ENCODE data around the gene CD69.
"Not testable (repeated sequence)": the region's sequence is repeated elsewhere in the genome, so short reads cannot be mapped to it uniquely, and the experiment has no call there.

Gene CD69

DNA sequence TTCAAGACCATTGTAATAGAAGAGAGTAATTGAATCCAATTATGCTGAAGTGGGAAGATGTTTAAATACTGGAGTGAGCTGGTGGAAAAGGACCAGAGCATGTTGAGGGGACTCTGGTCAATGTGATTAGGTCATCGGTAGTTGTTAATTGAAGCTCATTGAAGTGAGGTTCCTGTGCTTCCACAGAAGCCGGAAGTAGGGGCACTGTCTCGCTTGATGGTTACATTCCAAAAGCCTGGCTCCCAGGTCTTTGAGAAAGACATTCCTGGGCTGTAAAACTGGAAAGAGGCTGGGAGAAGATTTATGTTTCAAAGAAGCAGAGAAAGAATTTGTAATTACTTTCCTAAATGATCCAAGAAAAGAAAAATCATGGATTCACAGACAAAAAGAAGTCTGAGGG lies 15.5 kb downstream of the CD69 start:
- DNase-seq: no peak

DNA sequence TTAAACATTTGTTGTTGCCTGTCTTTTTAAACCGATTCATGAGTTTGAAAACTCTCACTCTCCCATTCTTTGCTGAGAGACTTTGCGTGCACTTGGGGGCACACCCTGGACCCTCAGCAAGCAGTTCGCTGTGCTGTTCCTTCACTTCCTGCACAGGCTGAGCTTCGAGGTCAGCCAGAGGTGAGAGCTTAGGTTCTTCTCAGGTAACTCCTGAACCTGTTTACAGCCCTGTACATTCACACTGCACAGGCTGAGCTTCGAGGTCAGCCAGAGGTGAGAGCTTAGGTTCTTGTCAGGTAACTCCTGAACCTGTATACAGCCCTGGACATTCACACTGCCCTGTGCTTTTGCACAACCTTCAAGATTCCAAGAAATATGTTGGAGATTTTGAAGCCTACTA lies 18.0 kb downstream of the CD69 start:
- DNase-seq: no peak

DNA sequence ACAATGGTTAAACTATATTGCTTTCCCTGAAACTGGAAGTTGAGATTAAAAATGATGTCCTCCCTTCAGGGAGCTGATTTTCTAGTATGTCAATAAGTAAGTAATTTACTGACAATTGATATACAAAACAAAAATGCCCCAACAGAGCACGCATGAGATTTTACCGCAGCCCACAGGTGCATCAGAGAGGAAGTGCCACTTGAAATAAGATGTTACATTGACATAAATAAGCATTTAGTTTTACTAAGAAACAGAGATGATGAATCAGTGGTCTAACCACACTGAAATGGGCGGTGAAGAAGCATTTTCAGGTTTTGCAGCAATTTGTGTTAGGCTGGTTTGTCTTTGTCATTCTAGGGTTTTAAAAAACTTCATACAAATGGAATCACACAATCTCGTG lies 19.0 kb downstream of the CD69 start:
- DNase-seq: no peak

DNA sequence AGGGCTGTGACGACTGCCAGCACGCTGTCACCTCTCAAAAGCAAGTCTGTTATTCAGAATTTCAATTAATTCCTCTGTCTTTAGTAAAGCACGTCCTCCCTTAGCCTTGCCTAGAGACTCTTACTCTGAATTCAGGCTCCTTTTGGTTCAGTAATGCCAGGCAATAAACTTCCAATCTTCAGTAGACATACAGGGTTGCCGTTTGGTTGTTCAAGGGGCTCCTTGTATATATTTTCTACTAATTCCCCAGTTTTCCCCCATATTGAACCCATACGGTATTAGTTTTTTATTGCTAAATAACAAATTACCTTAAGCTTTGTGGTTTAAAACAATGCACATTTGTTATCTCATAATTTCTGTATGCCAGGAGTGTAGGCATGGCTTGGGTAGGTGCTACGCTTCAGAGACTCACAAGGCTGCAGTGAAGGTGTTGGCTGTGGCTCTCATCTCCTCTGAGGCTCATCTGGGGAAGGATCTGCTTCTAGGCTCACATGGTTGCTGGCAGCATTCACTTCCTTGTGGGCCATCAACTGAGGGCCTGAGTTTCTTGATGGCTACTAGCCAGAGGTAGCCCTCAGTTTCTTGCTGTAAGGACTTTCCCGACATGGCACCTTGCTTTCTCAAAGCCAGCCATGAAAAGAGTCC lies 20.5 kb downstream of the CD69 start:
- no peak for DNase-seq

DNA sequence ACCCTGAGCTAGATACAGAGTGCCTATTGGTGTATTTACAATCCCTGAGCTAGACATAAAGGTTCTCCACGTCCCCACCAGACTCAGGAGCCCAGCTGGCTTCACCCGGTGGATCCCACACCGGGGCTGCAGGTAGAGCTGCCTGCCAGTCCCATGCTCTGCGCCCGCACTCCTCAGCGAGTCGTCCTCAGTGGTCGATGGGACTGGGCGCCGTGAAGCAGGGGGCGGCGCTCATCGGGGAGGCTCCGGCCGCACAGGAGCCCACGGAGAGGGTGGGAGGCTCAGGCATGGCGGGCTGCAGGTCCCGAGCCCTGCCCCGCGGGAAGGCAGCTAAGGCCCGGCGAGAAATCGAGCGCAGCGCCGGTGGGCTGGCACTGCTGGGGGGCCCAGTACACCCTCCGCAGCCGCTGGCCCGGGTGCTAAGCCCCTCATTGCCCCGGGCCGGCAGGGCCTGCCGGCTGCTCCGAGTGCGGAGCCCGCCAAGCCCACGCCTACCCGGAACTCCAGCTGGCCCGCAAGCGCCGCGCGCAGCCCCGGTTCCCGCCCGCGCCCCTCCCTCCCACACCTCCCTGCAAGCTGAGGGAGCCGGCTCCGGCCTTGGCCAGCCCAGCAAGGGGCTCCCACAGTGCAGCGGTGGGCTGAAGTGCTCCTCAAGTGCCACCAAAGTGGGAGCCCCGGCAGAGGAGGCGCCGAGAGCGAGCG lies 21.1 kb downstream of the CD69 start:
- DNase-seq: not testable (repeated sequence)

DNA sequence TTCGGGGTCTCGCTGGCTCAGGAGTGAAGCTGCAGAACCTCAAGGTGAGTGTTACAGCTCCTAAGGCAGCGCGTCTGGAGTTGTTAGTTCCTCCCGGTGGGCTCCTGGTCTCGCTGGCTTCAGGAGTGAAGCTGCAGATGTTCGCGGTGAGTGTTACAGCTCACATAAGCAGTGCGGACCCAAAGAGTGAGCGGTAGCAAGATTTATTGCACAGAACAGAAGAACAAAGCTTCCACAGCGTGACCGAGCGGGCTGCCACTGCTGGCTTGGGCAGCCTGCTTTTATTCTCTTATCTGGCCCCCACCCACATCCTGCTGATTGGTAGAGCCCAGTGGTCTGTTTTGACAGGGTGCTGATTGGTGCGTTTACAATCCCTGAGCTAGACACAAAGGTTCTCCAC lies 21.8 kb downstream of the CD69 start:
- not testable (repeated sequence) for DNase-seq

DNA sequence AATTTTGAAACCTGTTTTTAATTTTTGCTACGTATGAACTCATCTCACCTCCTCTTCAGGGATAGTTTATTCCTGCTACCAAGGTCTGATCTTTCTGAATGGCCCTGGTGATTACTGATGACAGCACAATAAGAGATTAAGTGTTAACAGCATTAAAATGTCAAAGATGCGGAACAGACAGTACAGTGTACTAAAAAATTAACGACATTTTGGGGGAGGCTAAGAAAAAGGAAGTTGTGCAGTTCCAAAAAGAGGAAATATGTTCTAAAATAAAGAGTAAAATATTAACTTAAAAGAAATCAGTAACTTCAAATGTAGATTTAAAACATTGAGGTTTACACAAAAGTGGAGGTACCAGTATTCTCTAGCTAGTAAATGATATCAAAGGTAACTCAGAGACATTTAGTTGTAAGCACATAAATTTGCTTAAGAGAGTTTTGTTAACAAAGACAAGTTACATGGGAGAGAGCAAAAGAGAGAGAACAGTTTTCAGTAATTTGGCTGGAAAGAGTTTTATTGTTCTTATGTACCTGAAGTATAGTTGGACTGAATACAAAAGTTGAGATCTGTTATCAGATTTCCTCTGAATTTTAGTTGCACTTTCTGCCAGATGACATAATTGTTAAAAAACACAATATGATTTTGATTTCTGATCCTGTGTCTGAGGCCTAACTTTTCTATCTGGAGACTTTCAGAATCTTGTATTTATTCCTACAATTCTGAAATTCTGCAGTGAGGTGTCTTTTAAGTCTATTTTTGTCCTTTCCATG lies 23.6 kb downstream of the CD69 start:
- no peak for DNase-seq

DNA sequence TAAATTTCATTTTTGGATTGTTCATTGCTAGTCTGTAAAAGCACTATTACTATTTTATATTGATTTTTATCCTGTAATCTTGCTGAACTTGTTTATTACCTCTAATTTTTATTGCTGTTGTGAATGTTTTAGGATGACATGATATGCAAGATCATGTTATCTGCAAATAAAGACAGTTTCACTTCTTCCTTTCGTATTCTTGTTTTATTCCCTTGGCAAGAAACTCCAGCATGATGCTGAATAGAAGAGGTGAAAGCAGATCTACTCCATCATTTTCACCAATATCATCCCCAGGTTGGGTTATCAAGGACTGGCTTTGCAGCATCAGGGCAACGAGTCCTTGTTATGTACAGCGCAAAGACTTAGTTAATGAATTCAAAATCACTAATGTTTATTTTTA lies 25.1 kb downstream of the CD69 start:
- no peak for DNase-seq

DNA sequence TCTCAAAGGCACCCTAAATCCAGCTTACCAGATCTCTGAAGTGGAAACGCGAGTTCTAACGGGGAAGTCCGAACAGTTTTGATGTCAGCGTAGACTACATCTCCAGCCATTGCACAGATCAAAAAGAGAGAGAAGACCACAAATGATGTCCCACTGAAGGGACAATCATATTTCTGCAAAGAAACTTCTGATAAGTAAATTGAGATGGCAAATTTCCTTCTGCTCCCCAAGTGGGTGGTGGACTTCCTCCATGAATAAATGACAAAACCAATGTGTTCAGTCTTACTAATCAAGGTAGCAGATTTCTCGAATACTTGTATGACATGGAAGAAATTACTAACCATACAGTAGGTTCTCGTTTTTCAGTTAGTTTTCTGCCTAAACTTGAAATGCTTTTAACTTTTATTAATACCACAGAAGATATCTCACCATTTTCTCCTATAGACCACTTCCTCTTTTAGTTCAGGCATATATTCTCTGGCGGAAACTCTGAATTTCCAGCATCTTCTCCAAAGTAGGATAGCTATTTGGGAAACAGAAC lies 27.7 kb downstream of the CD69 start, which contains the start of gene CLECL1:
TSS of gene CLECL1 (minus strand) at position 177 of the 541 bp plus-strand sequence.
- no peak for DNase-seq

DNA sequence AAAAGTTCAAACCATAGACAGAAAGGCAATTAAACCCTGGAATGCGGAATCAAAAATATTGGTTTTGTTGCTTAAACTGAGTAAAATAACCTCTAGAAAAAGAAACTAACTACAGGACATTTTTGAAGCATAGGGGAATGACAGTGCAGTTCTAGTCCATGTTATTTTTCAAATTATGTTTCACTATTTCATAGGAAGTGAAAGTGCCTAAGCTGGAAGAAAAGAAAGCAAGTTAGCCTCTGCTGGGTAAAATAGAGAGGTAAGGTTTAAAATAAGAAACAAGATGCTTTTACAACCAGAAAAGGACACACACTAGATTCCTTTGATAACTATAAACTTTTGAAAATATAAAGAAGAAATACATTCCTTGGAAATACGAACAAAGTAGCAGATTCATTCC lies 28.9 kb downstream of the CD69 start:
- no peak for DNase-seq

DNA sequence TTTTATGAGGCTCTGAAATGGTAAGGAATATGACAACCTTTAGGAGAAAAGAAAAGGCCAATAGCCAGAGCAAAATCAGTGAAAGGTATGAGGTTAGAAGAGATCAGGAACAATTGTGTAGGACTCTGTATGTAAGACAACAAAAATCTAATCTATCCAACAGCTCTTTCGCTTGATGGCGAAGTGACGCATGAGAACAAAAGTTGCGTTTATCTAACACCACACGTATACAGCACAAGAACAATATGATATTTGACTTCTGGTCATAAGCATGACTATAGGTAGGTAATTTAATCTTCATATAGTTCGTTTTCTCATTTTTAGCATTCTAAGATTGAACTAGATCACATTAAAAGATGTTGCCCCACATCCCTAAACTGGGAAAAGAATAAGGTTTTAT lies 29.3 kb downstream of the CD69 start:
- no peak for DNase-seq

DNA sequence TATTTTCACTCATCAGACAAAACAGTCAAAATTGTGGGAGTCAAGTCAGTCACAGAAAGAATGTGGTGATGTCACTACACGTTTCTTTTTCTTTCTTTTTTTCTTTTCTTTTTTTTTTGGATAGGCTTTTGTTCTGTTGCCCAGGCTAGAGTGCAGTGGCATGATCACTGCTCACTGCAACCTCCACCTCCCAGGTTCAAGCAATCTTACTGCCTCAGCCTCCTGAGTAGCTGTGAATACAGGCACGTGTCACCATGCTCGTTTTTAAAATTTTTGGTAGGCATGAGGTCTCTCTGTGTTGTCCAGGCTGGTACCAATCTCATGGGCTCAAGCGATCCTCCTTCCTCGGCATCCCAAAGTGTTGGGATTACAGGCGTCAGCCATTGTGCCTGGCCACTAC lies 30.1 kb downstream of the CD69 start:
- DNase-seq: no peak

DNA sequence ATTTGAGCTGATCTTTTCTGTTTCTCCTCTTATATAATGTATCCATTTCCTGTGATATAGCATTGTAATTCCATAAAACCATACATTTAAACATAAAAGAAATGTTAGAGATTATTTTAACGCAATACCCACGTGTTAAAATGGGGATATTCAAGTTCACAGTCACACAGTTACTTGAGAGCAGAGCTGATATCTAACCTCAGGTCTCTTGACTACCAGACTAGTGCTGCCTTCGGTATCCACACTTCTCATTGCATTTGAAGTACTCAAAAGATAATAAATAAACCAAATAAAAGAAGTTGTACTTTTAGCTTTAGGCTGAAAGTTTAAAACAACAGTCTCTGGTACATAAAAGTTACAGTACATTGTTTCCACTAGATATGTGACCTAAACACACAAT lies 30.7 kb downstream of the CD69 start:
- no peak for DNase-seq

DNA sequence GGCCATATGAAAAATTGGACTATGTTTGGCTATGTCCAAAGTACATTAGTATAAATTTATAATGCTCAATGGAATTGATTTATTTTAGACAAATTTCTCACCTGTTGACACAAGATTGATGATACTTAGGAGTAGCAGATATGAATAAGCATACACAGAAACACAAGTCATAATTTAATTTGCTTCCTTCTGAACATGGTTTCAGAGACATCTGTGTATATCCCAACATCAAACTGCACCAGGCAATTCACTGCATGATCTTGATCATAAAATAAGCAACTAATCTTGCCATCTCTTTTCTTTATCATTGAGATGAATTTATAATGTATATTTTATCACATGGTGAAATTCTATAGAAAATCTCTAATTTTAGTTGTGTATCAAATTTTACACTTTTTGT lies 31.6 kb downstream of the CD69 start:
- no peak for DNase-seq

DNA sequence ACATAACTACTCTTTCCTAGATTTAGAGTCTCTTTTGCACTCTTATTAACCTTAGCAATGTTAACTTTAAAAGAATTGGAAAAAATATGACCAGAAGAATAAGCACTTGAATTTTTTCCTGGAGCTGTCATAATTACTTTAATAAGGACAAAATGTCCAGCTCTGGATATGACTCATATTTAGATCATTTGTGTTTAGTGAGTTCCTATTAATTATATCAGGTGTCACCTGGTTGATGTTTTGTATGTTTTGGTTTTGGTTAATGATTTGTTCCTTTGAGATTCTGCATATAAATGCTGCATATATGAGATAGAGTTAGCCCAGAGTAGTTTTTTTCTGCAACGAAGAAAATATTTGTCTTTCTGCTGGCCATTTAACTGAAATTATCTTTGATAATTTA lies 32.9 kb downstream of the CD69 start:
- DNase-seq: no peak

DNA sequence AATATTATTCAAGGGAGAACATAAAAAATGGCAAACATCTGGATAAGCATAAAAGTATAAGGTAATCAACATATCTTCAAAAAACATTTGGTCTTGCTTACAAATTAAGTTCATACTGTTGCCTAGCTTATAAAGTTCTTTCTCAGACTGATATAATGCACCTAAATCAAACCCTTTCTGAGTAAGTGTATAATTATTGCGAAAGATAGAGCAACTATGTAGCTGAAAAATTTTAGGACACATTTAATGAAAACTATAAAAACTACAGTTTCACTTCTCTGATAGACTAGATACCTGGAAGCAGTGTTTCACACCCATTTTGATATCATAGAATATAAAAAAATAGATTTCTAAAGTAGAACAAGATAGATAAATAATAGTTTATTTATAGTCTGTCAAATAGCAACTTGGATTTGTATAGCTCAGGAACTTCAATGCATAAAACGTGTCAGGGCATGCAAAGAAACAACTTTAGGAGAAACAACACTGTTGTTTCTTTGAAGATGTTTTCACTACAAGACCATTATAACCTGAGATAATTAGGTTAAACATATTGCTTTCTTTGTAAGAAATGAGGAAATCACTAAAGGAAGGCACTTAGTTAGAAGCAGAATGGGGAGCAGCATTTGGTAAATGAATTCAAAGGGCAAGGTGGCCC lies 35.4 kb downstream of the CD69 start:
- no peak for DNase-seq

DNA sequence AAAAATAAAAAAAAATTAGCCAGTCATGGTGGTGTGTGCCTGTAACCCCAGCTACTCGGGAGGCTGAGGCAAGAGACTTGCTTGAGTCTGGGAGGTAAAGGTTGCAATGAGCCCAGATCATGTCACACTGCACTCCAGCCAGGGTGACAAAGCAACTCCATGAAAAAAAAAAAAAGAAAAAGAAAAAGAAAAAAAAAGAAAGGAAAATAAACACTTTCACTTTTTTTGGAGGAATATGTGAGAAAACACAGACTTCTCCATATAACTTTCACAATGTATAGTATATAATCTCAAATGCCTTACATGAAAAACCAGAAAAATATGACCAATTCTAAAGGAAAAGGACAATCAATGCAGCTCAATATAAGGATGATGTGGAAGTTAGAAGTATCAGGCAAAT lies 36.7 kb downstream of the CD69 start:
- DNase-seq: no peak

DNA sequence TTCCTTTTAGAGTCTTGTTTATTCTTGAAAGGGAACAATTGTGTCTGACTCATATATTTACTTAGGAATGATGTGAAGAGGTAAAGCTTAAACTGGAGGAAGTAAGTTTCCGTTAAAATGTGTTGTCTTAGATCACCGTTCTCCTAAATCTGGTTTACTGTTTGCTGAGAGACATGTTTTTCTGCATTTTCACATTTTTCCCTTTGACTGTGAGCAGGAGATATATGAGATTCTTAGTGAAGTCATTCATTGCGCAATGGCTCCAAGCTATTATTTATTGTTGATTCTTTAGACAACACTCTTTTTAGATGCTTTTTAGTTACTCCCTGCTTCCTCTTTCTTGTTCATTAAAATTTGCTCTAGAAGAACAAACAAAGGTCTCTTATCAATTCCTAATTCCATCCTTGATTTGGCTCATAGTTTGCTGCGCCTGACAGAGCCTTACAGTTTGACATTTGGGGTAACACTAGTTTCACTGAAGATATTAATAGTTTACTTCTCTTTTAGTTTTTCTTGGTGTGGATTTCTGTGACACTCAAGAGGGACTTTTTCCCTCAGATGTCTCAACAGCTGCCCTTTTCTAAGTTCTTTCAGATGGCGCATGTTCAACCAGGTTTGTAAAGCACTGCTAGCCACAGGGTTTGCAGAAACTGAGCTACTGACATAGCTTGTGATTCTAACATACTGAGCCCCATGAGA lies 39.2 kb downstream of the CD69 start:
- no peak for DNase-seq

DNA sequence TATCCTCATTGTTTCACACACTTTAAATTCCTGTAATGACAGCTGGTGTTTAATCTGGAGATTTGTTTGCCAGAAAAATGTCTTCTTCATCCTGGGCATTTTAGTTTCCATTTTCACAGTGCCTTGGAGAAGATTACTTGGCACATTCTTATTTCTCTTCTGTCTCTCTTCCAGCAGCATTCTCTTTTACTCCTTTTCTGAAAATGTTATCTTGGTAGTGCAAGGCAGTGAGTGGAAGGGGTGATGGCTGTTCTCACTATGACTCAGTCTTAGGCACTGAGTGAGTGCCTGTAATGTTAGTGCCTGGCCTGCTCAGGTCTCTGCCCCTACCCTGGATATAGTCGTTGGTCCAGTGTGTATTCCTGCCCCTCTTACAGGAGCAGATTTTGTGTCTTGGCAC lies 40.9 kb downstream of the CD69 start:
- DNase-seq: no peak

DNA sequence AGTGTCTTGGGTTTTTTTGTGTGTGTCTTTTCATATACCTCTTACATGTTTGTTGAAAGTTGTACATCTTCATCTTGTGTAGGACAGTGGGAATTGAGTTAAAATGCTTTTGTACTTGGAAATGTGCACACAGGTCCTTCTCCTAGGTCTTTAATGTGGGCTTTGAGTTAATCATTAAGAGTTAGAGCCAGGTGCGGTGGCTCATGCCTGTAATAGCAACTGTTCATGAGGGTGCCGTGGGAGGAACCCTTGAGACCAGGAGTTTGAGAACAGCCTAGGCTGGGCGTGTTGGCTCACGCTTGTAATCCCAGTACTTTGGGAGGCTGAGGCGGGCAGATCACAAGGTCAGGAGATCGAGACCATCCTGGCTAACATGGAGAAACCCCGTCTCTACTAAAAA lies 41.7 kb downstream of the CD69 start:
- no peak for DNase-seq

DNA sequence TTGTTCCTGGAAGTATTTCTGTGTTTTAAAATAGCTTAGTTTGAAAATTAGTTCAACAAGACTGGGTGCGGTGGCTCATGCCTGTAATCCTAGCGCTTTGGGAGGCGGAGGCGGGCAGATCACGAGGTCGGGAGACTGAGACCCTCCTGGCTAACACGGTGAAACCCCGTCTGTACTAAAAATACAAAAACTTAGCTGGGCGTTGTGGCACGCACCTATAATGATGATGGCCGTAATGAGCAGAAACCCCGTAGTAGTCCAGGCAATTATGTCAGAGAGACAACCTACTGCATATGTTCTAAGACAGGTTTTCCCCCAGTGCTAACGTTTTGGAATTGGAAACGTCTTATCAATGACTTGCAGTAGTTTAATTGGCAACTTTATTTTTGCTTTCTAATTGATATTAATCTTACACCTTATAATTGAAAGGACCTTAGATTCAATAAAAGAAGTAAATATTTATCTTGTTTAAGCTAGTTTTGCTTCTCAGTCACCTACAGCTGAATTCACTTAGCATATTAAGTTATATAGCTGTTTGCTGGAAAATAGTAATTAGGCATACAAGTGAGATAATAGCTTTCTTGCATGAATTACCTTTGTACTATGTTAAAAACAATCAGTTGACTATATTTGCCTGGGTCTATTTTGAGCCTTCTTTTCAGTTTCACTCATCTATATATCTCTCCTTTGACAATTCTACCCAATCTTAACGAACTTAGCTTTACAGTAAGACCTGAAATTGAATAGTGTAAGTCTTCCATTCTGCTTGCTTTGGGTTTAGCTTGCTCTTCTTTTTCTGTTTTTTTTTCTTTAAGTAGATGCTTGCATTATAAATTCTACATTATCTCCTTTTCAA lies 43.4 kb downstream of the CD69 start:
- DNase-seq: no peak
